Smooth muscle cell of the pulmonary artery (primary cell): Measurements from ENCODE around the gene ACP1. TPM values are rescaled to one million over a fixed set of nuclear protein-coding genes. Genes with fewer than 3 reads are reported as not detected.

Experiments used
- total RNA-seq: library from RNA; depleted of rRNA; stranded (reverse); fragments of >200 nt; gene quantifications from 2 replicates; pipeline ENCODE4 v1.2.3, GENCODE V29; 2014

The ACP1 gene
- 77.6 and 78.7 TPM in 2 replicates for total RNA-seq

DNA sequence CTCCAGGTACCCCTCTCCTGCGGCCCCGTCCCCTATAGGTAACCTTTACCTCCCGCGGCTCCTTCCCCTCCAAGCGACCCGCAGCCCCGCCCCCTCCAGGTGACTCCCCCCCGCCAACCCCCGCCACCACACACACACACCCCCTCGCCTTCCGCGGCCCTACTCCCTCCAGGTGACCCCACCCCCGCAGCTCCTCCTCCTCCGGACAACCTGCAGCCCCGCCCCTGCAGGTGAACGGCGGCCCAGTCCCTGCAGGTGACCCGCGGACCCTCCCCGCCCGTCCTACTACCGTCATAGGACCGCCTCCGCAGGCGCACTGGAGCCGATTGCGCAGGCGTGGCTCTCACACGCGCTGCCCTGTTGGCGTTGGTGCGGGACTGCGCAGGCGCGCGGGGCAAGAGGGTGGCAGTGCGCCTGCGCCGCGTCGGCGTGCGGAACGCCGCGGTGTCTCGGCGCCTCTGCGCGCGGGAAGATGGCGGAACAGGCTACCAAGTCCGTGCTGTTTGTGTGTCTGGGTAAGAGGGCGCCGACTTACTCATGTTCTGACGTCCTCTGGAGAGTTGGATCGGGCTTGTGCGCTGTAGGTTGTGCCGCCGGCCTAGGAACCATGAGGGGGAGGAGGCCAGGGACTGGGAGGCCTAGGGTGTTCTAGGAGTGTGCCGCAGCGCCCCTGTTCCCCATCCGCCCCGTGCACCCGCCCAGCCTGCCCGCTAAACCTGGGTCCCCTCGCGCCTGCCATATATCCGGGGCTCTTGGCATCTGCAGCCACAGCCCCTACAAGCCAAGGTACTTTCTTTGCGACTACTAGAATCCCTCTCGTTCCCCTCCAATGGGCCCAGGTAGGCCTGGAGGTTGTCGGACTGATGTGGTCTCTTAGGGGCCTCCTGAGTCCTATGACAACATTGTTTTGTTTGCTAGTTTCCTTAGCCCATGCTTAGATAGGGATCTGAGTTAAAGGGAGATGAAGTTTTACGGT, at the start of gene ACP1:
ACP1 (plus strand) TSS at position 455 of the 976 bp plus-strand sequence; CDS start at position 473, 18 bp downstream.

DNA sequence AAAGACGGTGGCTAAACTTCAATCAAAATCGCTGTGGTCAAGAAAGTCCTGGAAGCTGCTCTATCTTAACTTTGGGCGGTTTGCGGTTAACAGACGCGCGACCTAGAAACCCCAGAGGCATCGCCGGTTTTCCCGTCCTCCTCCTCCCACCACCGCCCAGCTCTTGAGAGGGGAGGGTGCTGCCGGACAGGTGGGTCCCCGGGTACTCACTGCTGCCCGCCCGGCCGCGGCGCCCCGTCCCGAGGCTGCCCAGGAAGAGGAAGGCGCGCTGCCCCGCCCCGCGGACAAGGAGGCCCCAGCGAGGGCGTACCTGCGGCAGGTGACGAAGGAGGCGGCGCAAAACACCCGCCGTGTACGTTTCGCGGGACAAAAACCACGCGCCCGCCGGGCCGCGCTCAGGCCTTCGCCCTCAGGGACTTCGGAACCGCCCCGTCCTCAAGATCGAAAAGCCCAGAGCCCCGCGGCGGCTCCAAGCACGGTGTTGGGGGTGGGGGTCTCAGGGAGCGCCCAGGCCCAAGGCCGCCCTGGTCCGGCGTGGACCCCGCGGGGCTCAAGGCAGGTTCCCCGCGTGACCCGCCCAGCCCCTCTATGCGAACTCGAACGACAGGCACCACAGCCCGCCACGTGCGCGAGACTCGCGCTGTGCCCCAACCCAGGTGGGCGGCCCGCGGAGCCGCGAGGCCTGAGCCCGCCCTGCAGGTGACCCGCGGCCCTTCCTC, 814 bp upstream of the ACP1 start, which contains the start of gene SH3YL1:
SH3YL1 (minus strand) TSS at position 259 of the 719 bp plus-strand sequence; CDS start at position 211, 48 bp downstream.

DNA sequence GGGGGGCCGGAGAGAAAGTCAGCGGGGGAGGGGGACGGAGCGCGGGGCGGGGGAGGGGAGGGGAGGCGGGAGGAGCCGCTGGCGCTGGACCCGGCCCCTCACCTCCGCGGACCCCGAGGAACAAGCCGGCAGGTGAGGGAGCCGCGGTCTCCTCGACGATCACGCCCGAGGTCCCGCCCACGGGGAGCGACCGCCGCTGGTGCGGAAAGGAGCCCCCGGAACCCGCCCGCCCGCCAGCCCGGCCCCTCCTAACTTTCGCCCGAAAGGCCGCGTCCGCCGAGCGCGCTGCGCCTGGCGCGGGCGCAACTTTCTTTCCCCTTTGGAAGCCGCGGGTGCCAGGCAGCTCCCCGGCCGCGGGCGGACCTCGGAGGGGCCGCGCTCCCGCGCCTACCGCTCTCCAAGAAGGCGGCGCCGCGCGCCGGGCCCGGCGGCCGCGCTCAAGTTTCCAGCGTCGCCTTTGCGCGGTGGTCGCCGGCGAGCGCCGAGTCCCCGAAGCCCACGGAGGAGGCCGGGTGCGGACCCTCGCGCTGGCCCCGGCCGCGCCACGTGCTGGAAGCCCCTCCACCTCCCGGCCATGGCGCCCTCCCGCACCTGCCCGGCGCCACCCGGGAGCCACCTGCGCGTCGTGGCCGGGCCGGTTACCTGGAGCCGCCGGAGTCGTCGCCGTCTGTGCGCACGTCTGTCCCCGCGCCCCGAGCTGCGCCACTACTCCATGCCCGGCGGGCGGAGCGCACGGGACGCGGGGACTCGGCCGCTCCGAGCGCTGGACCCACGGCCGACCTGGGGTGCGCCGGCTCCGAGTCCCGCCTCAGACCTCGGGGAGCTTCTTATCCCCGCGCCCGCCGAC, 23.4 kb downstream of the ACP1 start, which contains the start of gene ALKAL2:
ALKAL2 (minus strand) TSS at position 181 of the 847 bp plus-strand sequence. CDS start 256 bp downstream, outside the sequence.

Other genes starting within 250 kb of the ACP1 start
- gene FAM110C, start 218.4 kb upstream of the ACP1 start, total RNA-seq: 0.07 and 1.1 TPM in 2 replicates
- gene SH3YL1, start 915 bp upstream of the ACP1 start, total RNA-seq: 45.4 and 57.3 TPM in 2 replicates
- not detected in 2 replicates for gene ALKAL2, start 23.1 kb downstream of the ACP1 start, total RNA-seq